Heart left ventricle (tissue), 13 donors: ENCODE data around the gene FOXN3.

Source experiments
- POLR2A ChIP-seq, 2 donors: fragments of 450-650 bp; IDR thresholded peaks; one replicate each; pipeline ENCODE4 v1.6.1; 2017; ENCODE audit warnings: antibody characterized with exemption in 2 of 2, mild to moderate bottlenecking in 2 of 2, moderate library complexity in 2 of 2
- TF ChIP-seq, protein P1 (sequence below), 12 donors: fragments of 200-600 bp; sonication (generic) in 4 of 12; IDR thresholded peaks; one replicate each; pipeline versions ENCODE4 v1.5.0 to v1.8.0; 2018 to 2022; ENCODE audit warnings: antibody characterized with exemption in 12 of 12, mild to moderate bottlenecking in 5 of 12
- donor health status: ischemic (EF 13 %, LVEDD 7.1; RV severe dilation, severe dysfunction).
- donor health status: DM: no; HTN: yes; CAD: no.
- donor health status: DM: no; HTN: no; CAD: no.
- donor health status: ischemic (EF 25% LVEDD 6.9; RV normal size, moderate dysfunction).
- donor health status: ischemic (EF 25% LVEDD 5.7; RV mildly dilated, moderate dysfunction).
- donor health status: ischemic (EF 35%, LVEDD 5.7; RV mildly dilated, moderate dysfunction).
- donor health status: nonischemic (EF 11% LVEDD 7.7; RV severe dilation, severe dysfunction).
- donor health status: DM: yes; HTN: yes; CAD: no.
- donor health status: PGD.
- donor health status: ischemic (EF 29% LVEDD 5.4; RV normal size, mild dysfunction).
- donor health status: nonischemic (EF 23%, LVEDD 6.1; RV moderate dilation, normal function).

DNA sequence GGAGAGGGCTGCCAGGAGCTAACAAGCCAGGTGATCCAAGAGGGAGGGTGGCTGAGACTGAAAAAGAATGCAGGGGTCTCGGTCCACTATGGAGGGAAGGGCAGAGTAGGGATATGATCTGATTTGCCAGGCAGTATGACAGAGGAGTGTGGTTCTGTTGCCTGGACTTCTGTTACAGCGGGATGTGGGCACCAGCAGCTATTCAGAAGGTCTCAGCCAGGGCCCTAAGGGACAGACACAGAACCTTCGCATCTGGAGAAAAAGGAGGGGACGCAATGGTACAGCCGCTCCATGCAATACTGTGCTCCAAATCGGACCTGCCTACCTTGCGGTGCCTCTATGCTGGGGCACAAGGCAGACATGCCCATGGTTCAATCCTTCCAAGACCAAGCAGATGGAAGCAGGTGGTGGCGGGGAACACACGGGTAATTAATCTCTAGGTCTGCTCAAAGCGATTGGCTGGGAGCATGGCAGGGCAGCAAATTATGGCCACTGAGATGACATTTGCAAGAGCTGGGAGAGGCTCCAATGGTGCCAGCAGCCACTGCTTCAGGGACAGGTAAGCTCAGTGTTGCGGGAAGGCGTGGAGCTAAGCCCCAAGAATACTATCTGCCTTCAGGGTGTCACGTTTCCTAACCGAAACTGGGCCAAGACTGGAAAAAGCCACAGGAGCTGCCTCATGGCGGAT lies 185.5 kb downstream of the FOXN3 start:
- TF ChIP-seq, protein P1, sequence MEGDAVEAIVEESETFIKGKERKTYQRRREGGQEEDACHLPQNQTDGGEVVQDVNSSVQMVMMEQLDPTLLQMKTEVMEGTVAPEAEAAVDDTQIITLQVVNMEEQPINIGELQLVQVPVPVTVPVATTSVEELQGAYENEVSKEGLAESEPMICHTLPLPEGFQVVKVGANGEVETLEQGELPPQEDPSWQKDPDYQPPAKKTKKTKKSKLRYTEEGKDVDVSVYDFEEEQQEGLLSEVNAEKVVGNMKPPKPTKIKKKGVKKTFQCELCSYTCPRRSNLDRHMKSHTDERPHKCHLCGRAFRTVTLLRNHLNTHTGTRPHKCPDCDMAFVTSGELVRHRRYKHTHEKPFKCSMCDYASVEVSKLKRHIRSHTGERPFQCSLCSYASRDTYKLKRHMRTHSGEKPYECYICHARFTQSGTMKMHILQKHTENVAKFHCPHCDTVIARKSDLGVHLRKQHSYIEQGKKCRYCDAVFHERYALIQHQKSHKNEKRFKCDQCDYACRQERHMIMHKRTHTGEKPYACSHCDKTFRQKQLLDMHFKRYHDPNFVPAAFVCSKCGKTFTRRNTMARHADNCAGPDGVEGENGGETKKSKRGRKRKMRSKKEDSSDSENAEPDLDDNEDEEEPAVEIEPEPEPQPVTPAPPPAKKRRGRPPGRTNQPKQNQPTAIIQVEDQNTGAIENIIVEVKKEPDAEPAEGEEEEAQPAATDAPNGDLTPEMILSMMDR (IDR thresholded peaks at IDR 0.05), result no peak
- TF ChIP-seq POLR2A (IDR thresholded peaks at IDR 0.05), result no peak
